RPMI8226 (cell line): Measurements from ENCODE around the gene HARS2.
"Not testable (repeated sequence)": the region's sequence is repeated elsewhere in the genome, so short reads cannot be mapped to it uniquely, and the experiment has no call there.

Source experiments
- DNase-seq: peaks from one replicate; pipeline ENCODE4 v3.0.0-alpha.2; 2015

The HARS2 gene

GRCh38 chr5:140700177-140701144 lies 9.2 kb downstream of the HARS2 start, which contains the start of gene ZMAT2:
TSS of gene ZMAT2 (plus strand) at chr5:140700447. CDS start at chr5:140700461, 14 bp downstream.
- DNase-seq: peak; percentile 96

GRCh38 chr5:140707812-140708211 lies 16.6 kb downstream of the HARS2 start:
- no peak for DNase-seq

DNA sequence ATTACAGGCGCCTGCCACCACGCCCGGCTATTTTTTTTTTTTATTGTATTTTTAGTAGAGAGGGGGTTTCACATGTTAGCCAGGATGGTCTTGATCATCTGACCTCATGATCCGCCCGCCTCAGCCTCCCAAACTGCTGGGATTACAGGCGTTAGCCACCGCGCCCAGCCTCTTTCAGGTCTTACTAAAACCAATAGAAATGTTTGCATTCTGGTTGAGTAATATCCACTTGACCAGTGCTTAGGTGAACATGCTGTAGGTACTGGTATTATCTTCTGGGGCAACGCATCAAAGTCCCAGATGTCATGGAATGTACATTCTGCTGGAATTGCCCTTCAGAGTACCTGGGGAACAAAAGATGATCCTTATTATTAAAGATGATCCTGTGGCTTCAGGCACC lies 17.5 kb downstream of the HARS2 start:
- not testable (repeated sequence) for DNase-seq

- peak; percentile 97 for DNase-seq
Observed at GRCh38 chr5:140710899-140711552, 19.8 kb downstream of the HARS2 start.

- DNase-seq: no peak
Observed at GRCh38 chr5:140711794-140712193, 20.5 kb downstream of the HARS2 start.

GRCh38 chr5:140713562-140714094 lies 22.4 kb downstream of the HARS2 start:
- DNase-seq: no peak

GRCh38 chr5:140716238-140716637 lies 25.0 kb downstream of the HARS2 start:
- not testable (repeated sequence) for DNase-seq

DNA sequence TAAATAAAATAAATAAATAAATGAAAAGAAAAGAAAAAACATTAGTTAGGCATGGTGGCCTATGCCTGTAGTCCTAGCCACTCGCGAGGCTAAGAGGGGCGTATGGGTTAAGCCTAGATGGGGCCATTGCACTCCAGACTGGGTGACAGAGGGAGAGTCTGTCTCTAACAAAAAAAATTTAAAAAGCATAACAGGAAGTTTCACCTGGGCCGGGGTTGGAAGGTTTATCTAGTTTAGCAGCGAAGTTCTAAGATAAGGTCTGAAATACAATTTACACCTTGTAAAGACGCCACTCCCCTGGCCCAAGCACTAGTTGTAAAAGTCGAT lies 27.0 kb downstream of the HARS2 start:
- DNase-seq: no peak

DNA sequence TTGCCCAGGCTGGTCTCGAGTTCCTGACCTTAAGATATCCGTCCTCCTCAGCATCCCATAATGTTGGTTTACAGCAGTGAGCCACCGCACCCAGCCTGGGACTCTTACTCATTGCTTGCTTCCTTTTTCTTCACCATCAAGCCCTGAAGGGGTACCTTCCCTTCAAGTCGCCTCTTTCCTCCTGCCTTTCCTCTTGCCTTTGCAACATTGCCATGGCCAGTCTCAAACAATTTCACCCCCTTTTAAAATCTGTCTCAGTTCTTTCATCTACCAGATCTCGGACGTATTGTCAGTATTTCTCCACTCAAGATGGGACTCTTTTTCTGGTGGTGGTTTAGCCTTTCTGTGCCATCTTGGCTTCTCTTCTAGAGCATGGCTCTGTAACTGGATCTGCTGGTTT lies 29.5 kb downstream of the HARS2 start:
- DNase-seq: not testable (repeated sequence)

DNA sequence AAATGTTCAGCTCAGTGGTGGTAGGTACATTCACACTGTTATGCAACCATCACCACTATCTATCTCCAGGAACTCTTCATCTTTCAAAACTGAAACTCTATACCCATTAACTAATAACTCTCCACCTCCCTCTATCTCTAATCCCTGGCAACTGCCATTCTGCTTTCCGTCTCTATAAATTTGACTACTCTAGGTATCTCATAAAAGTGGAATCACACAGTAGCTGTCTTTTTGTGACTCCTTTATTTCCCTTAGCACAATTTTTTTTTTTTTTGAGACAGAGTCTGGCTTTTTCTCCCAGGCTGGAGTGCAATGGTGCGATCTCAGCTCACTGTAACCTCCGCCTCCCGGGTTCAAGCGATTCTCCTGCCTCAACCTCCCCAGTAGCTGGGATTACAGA lies 30.1 kb downstream of the HARS2 start:
- not testable (repeated sequence) for DNase-seq

GRCh38 chr5:140725799-140726471 lies 34.7 kb downstream of the HARS2 start:
- peak; percentile 69 for DNase-seq

DNA sequence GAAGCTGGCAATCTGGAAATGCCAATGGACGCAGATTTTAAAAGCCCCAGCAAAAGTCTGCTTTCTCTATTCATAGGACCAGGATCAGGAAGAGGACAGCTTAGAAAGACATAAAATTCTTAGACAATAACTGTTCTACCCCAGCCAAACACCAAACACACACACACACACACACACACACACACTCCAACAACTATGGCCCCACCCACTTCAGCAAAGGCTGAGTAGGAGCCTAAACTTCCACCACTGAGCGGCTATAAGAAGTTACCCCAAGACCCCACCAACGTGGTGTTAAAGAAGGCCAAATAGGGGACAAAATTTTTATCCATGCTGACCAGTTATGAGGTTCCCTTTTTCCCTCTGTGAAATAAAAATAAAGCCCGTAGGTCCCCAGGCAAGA lies 41.8 kb downstream of the HARS2 start:
- no peak for DNase-seq

DNA sequence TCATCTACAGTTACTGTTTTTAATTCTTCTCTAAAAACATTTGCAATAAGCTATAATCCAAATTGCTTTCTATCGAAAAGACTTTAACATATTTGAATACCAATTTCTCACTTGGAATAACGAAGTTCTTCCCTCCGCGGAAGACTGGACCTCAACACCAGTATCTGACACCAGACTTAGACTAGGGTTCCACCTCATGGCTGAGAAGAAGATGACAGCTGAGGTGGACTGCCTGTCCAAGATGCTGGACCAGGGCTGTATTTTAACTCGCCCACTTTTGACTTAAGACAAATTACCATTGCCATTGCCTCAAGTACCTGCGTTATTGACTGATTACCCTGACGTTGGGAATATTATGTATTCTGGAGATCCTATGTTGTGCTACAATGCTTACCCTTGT lies 43.1 kb downstream of the HARS2 start:
- no peak for DNase-seq

GRCh38 chr5:140737486-140737885 lies 46.2 kb downstream of the HARS2 start:
- no peak for DNase-seq

DNA sequence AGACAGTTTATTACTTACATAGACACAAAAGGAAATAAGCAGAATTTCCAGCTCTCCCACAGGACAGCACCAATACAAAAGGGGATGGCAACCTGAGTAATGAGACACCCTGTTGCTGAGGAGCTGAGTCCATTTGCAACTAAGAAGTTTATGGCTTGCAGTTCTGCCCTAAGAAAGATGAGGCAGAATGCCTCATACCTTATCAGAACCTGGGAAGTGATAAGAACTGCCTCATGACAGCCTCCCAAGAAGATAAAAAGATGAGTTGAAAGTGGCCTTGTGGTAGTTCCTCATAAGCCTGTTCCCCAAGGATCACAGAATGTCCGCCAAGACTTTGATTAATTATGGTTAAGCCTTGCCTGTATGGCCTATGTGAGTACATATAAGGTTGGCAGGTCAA lies 50.7 kb downstream of the HARS2 start:
- DNase-seq: no peak
